Activated CD4-positive, alpha-beta T cell treated with anti-CD3 and anti-CD28 coated beads, Interleukin-2, amount 50 U/mL, for 1 hour (primary cell): Measurements from ENCODE around the gene TCEAL3.
"Not testable (repeated sequence)": the region's sequence is repeated elsewhere in the genome, so short reads cannot be mapped to it uniquely, and the experiment has no call there.

Experiments used
- DNase-seq: peaks from one replicate; pipeline ENCODE4 v3.0.0-alpha.2; 2020

TCEAL3 gene

DNA sequence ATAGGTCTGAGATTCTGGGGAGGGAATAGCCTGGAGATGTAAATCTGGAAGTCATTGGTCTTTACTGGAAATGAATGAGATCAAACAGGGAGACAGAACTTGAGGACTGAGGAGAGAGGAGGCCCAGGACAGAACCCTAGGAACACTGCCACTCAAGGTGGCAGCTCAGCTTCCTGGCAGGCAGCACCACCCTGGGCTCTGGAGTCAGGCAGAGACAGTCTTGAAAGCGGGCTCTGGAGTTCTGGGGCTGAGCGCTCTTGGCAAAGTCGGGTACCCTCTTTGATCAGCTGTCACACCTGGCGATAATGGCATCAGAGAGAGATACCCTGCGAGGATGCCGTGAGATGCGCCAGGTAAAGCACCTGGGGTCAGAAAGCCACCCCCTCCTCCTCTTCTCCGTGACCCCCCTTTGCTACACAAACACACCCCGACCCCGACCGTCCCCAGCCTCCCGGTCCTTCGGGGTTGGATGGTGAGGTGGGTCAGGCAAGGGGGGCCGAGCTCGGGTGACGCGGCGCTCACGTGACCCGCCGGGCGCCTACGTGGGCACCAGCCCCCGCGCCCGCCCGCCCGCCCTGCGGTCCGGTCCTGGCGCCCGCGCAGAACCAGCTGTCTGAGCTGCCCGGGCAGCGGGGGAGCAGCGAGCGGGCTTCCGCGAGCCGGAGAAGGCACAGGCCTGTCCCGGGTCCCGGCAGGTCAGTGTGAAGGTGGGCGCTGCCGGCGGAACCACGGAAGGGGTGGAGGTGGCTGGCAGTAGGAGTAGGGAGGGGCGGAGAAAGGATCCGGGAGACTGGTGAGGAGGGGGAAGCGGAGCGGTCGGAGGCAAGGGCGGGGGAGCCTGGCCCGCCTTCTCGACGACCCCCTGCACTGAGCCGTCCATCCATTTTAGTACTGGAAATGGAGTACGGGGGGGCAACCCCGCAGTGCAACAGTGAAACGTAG lies at the start of gene TCEAL3:
Gene TCEAL3, plus strand, starts transcription at position 600 of the 942 bp plus-strand sequence. CDS start 1,102 bp downstream, outside the sequence.
- peak; percentile 24 for DNase-seq

- no peak for DNase-seq
Measured at GRCh38 chrX:103560256-103560655, 47.5 kb upstream of the TCEAL3 start.

- DNase-seq = no peak
Measured at GRCh38 chrX:103562801-103563200, 45.0 kb upstream of the TCEAL3 start.

DNA sequence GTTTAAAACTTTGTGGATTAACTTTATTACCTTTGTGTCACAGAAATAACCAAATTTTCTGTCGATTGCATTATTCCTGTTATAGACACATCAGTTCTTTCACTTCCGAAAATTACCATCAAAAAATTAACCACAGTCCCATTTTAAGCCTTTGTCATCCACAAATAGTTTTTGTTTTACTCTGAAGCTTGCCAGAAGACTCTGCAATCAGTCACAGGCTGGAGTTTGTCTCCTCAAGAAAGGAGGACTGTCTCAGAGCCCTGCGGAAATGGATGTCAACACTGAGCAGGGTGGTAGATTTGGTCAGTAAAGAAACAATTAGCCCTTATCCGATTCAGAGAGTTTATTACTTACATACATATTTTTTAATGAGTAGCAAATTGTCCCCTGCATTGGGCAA lies 42.6 kb upstream of the TCEAL3 start:
- DNase-seq = no peak

- no peak for DNase-seq
Measured at GRCh38 chrX:103565752-103566151, 42.0 kb upstream of the TCEAL3 start.

GRCh38 chrX:103571121-103571520 lies 36.6 kb upstream of the TCEAL3 start:
- no peak for DNase-seq

DNA sequence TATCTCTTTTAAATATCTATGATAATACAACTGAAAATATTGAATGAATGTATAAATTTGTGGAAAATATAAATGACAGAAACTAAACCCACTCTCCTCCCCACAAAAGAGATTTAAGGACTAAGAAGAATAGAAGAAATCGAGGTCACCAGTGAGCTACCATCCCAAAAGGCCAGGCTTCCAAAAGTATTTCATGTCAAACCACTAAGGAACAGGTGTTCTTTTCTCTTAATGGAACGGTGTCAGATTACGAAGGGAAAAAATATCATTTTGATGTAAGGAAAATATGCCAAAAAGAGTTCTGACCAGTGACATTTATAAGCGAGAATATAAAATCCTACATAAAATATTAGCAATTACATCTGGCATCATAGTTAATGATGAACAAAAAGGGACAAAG lies 36.0 kb upstream of the TCEAL3 start:
- DNase-seq = no peak

- no peak for DNase-seq
Measured at GRCh38 chrX:103573202-103573601, 34.6 kb upstream of the TCEAL3 start.

GRCh38 chrX:103584596-103584995 lies 23.2 kb upstream of the TCEAL3 start:
- no peak for DNase-seq

GRCh38 chrX:103585411-103586313 lies 22.1 kb upstream of the TCEAL3 start, which contains the start of gene TCEAL4:
Gene TCEAL4, plus strand, starts transcription at chrX:103585515. Its CDS starts 1,161 bp downstream, at chrX:103586676.
- DNase-seq = peak; percentile 6

GRCh38 chrX:103586314-103586646 lies 21.5 kb upstream of the TCEAL3 start:
- DNase-seq = no peak

- DNase-seq = no peak
Measured at GRCh38 chrX:103586659-103587058, 21.1 kb upstream of the TCEAL3 start.

DNA sequence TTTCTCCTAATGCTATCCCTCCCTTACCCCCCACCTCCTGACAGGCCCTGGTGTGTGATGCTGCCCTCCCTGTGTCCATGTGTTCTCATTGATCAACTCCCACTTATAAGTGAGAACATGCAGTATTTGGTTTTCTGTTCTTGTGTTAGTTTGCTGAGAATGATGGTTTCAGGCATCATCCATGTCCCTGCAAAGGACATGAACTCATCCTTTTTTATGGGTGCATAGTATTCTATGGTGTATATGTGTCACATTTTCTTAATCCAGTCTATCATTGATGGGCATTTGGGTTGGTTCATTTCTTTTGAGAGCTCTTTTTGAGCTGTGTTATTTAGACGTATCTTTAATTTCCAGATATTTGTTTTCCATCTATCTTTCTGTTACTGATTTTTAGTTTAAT lies 15.5 kb upstream of the TCEAL3 start:
- DNase-seq = not testable (repeated sequence)

DNA sequence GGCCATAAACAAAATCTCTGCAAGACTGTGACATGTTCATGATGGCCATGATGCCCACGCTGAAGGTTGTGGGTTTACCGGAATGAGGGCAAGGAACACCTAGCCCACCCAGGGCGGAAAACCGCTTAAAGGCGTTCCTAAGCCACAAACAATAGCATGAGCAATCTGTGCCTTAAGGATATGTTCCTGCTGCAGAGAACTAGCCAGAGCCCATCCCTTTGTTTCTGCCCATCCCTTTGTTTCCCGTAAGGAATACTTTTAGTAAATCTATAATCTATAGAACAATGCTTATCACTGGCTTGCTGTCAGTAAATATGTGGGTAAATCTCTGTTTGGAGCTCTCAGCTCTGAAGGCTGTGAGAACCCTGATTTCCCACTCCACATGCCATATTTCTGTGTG lies 12.6 kb upstream of the TCEAL3 start:
- DNase-seq = not testable (repeated sequence)

DNA sequence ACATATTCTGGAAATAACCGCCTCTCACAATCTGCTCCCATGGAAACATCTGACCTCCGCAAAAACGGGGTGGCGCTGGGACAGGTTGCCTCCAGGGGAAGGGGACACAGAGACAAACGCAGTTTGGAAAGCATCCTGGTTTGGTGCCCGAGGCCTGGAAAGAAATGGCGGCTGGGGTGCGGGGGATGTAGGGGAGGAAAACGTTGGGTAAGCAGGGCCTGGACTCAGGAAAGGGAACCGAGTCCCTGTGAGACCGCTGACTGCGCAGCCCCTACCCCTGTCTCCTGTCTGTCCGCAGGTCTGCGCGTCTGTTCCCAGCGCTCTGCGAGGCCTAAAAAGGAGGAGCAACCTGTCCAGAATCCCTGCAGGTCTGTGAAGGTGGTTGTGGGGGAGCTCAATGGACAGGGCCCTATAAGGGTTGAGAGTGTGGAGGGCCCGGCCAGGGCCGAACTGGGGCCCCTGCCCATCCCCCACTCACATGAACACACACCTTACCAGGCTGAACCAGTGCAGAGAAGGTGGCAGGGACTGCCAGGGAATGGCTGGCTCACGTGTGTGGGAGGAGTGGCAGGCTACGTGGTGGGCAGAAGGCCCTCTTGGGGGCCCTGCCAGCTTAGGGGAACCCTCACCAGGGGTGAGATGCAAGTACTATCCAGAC lies 672 bp downstream of the TCEAL3 start:
- DNase-seq = no peak

DNA sequence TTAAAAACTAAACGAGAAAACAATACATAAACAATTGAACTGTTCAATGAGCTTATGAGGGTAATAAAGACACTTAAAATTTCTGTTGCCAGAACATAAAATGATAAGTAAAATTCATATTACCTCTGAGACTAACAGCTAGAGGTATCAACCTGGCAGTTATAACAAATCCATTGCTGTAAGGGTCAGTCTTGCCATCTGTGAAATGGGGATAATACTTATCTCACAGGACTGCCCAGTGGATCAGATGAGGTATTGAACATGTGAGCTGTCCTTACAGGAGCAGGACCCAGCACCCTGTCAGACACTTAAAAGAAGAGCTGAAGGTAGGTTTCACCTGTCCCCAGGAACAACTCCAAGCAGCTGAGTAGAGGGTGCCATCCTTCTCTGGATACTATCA lies 2.5 kb downstream of the TCEAL3 start:
- DNase-seq = no peak

- DNase-seq = no peak
Measured at GRCh38 chrX:103613362-103613890, 5.7 kb downstream of the TCEAL3 start.

- no peak for DNase-seq
Measured at GRCh38 chrX:103614999-103615398, 7.2 kb downstream of the TCEAL3 start.

DNA sequence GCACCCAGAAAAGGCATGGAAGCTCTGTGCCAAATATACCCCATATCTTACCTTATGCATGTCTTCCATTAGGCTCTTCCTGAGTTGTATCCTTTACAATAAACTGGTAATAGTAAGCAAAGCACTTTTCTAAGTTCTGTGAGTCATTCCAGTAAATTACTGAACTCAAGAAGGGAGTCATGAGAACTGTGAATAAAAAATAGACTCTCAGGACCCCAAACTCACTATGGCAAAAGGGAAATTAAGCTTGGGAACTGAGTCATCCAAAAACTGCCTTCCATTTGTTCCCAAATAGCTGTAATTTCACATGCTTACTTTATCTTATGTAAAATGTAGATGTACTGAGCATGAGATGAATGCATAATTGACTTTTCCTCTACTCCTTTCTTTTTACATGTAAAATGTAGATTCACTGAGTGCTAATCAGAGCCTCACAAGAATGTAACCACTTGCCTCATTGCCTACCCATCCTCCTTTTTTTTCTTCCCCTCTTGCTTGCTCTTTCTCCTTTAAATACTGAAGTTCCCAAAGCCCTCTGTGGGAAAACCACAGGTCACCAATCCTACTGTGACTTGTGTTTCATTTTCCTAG lies 8.1 kb downstream of the TCEAL3 start:
- no peak for DNase-seq

GRCh38 chrX:103616676-103617186 lies 9.0 kb downstream of the TCEAL3 start:
- DNase-seq = no peak

- DNase-seq = no peak
Measured at GRCh38 chrX:103624111-103624510, 16.3 kb downstream of the TCEAL3 start.

- DNase-seq = no peak
Measured at GRCh38 chrX:103626855-103627254, 19.1 kb downstream of the TCEAL3 start.
